ENCODE results near the gene NFKBIE.

NFKBIE gene

GRCh38 chr6:44247338-44248302 lies 17.7 kb downstream of the NFKBIE start:
- peak overlapping the region; percentile 100 for H3K4me3 ChIP-seq (ENCODE audit: low read length)
- DNase-seq (ENCODE audit: low read depth), result no peak
- no peak for TF ChIP-seq CTCF (conservative IDR thresholded peaks at IDR 0.05; ENCODE audit: low read depth, low read length)

GRCh38 chr6:44246663-44247337 lies 18.6 kb downstream of the NFKBIE start, which contains the start of gene HSP90AB1:
Gene HSP90AB1 (plus strand): TSS chr6:44247101. CDS start chr6:44248630, 1,529 bp downstream.
- peak; percentile 99 for DNase-seq (ENCODE audit: low read depth)
- H3K4me3 ChIP-seq (ENCODE audit: low read length), result peak within 1 kb of the TSS; percentile 100
- TF ChIP-seq CTCF (conservative IDR thresholded peaks at IDR 0.05; ENCODE audit: low read depth, low read length), result no peak

GRCh38 chr6:44245912-44246662 lies 19.3 kb downstream of the NFKBIE start:
- DNase-seq (ENCODE audit: low read depth), result no peak
- peak; percentile 24 for TF ChIP-seq CTCF (conservative IDR thresholded peaks at IDR 0.05; ENCODE audit: low read depth, low read length)
- H3K4me3 ChIP-seq (ENCODE audit: low read length), result peak overlapping the region; percentile 100

- H3K4me3 ChIP-seq (ENCODE audit: low read length), result peak overlapping the region; percentile 100
- no peak for DNase-seq (ENCODE audit: low read depth)
- TF ChIP-seq CTCF (conservative IDR thresholded peaks at IDR 0.05; ENCODE audit: low read depth, low read length), result no peak
These were observed 19.9 kb downstream of the NFKBIE start for GRCh38 chr6:44245391-44245911.

- no peak for TF ChIP-seq CTCF (conservative IDR thresholded peaks at IDR 0.05; ENCODE audit: low read depth, low read length)
- H3K4me3 ChIP-seq (ENCODE audit: low read length), result no peak overlapping the region
- DNase-seq (ENCODE audit: low read depth), result no peak
These were observed 22.0 kb downstream of the NFKBIE start for GRCh38 chr6:44243345-44243744.

GRCh38 chr6:44238687-44239350 lies 26.5 kb downstream of the NFKBIE start:
- TF ChIP-seq CTCF (conservative IDR thresholded peaks at IDR 0.05; ENCODE audit: low read depth, low read length), result no peak
- H3K4me3 ChIP-seq (ENCODE audit: low read length), result no peak overlapping the region
- no peak for DNase-seq (ENCODE audit: low read depth)
